ENCODE results near the gene ST3GAL3. TPM values are rescaled to one million over a fixed set of nuclear protein-coding genes. Genes with fewer than 3 reads are reported as not detected.

The ST3GAL3 gene
- total and polyA plus RNA-seq, 7 donors: 22.2 to 53.2 (median 44.5) TPM

DNA sequence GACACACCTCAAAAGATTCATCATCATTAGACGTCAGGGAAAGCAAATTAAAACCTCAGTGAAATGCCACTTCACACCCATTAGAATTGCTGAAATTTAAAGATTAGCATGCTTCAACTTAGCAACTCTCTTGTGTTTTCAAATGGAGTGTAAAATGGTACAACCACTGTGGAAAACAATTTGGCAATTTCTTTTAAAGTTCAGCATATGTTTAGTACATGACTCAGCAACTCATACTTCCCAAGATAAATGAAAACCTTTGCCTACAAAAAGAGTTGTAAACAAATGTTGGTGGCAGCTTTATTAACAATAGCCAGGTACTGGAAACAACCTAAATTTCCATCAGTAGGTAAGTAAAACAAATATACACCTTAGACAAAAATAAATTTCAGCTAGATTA lies 42.7 kb downstream of the ST3GAL3 start:
- WGBS, 3 donors: 58 to 89% (median 60%) methylated on average over 1 of the region's 1 CpG
- TF ChIP-seq, protein P1, sequence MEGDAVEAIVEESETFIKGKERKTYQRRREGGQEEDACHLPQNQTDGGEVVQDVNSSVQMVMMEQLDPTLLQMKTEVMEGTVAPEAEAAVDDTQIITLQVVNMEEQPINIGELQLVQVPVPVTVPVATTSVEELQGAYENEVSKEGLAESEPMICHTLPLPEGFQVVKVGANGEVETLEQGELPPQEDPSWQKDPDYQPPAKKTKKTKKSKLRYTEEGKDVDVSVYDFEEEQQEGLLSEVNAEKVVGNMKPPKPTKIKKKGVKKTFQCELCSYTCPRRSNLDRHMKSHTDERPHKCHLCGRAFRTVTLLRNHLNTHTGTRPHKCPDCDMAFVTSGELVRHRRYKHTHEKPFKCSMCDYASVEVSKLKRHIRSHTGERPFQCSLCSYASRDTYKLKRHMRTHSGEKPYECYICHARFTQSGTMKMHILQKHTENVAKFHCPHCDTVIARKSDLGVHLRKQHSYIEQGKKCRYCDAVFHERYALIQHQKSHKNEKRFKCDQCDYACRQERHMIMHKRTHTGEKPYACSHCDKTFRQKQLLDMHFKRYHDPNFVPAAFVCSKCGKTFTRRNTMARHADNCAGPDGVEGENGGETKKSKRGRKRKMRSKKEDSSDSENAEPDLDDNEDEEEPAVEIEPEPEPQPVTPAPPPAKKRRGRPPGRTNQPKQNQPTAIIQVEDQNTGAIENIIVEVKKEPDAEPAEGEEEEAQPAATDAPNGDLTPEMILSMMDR (IDR thresholded peaks at IDR 0.05): no peak
- no peak for ATAC-seq

GRCh38 chr1:43753422-43753821 lies 46.1 kb downstream of the ST3GAL3 start:
- H3K27me3 ChIP-seq (ENCODE audit: insufficient read depth in 3 of 3, low read length in 2 of 3): no peaks in the 10 kb centered on the region
- intact Hi-C loops (cut with DNase I): no loop called here
- DNase-seq: no peak
- TF ChIP-seq, protein P1 (IDR thresholded peaks at IDR 0.05): no peak
- no peaks in the 10 kb centered on the region for H3K4me1 ChIP-seq
- H3K4me3 ChIP-seq: no peak overlapping the region
- H3K27ac ChIP-seq: no peak overlapping the region
- peak in 2 of 4 donors; percentile 44 to 62 for ATAC-seq
- H3K36me3 ChIP-seq (ENCODE audit: insufficient read depth in 1 of 2, low read depth in 1 of 2): no peaks in the 10 kb centered on the region
- WGBS, 3 donors: 66 to 82% (median 74%) methylated on average over 1 of the region's 1 CpG
- H3K9me3 ChIP-seq: no peaks in the 10 kb centered on the region

More for the DNA sequence above, 42.7 kb downstream of the ST3GAL3 start:
- no peak for DNase-seq
- Histone ChIP-seq H3K27ac (no peak overlapping the region), H3K36me3 (ENCODE audit: insufficient read depth in 1 of 2, low read depth in 1 of 2) (no peaks in the 10 kb centered on the region), H3K4me1 (no peaks in the 10 kb centered on the region), H3K27me3 (ENCODE audit: insufficient read depth in 3 of 3, low read length in 2 of 3) (no peaks in the 10 kb centered on the region), H3K4me3 (no peak overlapping the region), H3K9me3 (no peaks in the 10 kb centered on the region)
- intact Hi-C loops (cut with DNase I): no loop called here

GRCh38 chr1:43754892-43755291 lies 47.6 kb downstream of the ST3GAL3 start:
- no peak for ATAC-seq
- intact Hi-C loops (cut with DNase I): no loop called here
- no peaks in the 10 kb centered on the region for H3K27me3 ChIP-seq (ENCODE audit: insufficient read depth in 3 of 3, low read length in 2 of 3)
- no peak for DNase-seq
- no peak overlapping the region for H3K27ac ChIP-seq
- no peaks in the 10 kb centered on the region for H3K4me1 ChIP-seq
- H3K36me3 ChIP-seq (ENCODE audit: insufficient read depth in 1 of 2, low read depth in 1 of 2): no peaks in the 10 kb centered on the region
- H3K9me3 ChIP-seq: no peaks in the 10 kb centered on the region
- no peak overlapping the region for H3K4me3 ChIP-seq
- TF ChIP-seq, protein P1 (IDR thresholded peaks at IDR 0.05): no peak

- intact Hi-C loops (cut with DNase I): no loop called here
- Histone ChIP-seq H3K27me3 (ENCODE audit: insufficient read depth in 3 of 3, low read length in 2 of 3) (no peaks in the 10 kb centered on the region), H3K9me3 (no peaks in the 10 kb centered on the region), H3K36me3 (ENCODE audit: insufficient read depth in 1 of 2, low read depth in 1 of 2) (no peaks in the 10 kb centered on the region), H3K4me1 (no peaks in the 10 kb centered on the region), H3K4me3 (no peak overlapping the region), H3K27ac (no peak overlapping the region)
- ATAC-seq (no peak), DNase-seq (no peak)
- 96 to 98% (median 96%) methylated on average over 2 of the region's 2 CpGs for WGBS, 3 donors
- TF ChIP-seq, protein P1 (IDR thresholded peaks at IDR 0.05): no peak
These were observed 50.2 kb downstream of the ST3GAL3 start for GRCh38 chr1:43757343-43758053.

Measured in psoas muscle (tissue), 8 donors.